ENCODE measurements around the gene BNC1. TPM values are rescaled to one million over a fixed set of nuclear protein-coding genes. Genes with fewer than 3 reads are reported as not detected.

Gene BNC1
- total RNA-seq, 1 donor from 2014 or later, result 13.7 TPM

GRCh38 chr15:83219026-83219425 lies 65.4 kb downstream of the BNC1 start:
- Histone ChIP-seq H3K4me3 (ENCODE audit: insufficient read depth, low read depth, low read length) (no peak overlapping the region), H3K79me2 (ENCODE audit: insufficient read depth, low read length) (no peaks in the 10 kb centered on the region), H3K27me3 (ENCODE audit: insufficient read depth, low read length) (no peaks in the 10 kb centered on the region), H3K36me3 (ENCODE audit: insufficient read depth, low read length) (no peaks in the 10 kb centered on the region), H4K20me1 (ENCODE audit: insufficient read depth, low read length) (no peaks in the 10 kb centered on the region), H3K27ac (ENCODE audit: low read depth, low read length) (no peak overlapping the region), H3K4me1 (ENCODE audit: insufficient read depth, low read length) (no peaks in the 10 kb centered on the region), H3K9ac (ENCODE audit: low read length) (no peak overlapping the region), H3K9me3 (ENCODE audit: insufficient read depth, low read depth, low read length) (no peaks in the 10 kb centered on the region), H2AFZ (ENCODE audit: low read depth, low read length) (no peak overlapping the region), H3K4me2 (ENCODE audit: low read length) (no peak overlapping the region)
- TF ChIP-seq CTCF (IDR thresholded peaks at IDR 0.05; ENCODE audit: insufficient read depth, low read depth, low read length) (no peak), EZH2 (IDR thresholded peaks at IDR 0.05; ENCODE audit: insufficient read depth, low read length) (no peak)
- Mint-ChIP-seq H3K27me3 (ENCODE audit: low read depth, unreplicated experiment) (peaks cover 3% of the 10 kb centered on the region), H3K9me3 (ENCODE audit: unreplicated experiment) (peaks cover 10% of the 10 kb centered on the region), H3K36me3 (ENCODE audit: low read depth, unreplicated experiment) (no peaks in the 10 kb centered on the region), H3K4me1 (ENCODE audit: low read depth, unreplicated experiment) (no peaks in the 10 kb centered on the region), H3K4me3 (ENCODE audit: unreplicated experiment) (no peak overlapping the region), H3K27ac (ENCODE audit: unreplicated experiment) (no peak overlapping the region)
- FAIRE-seq (no peak), DNase-seq (ENCODE audit: low read depth) (no peak)

GRCh38 chr15:83215306-83215705 lies 69.2 kb downstream of the BNC1 start:
- H3K4me1 Mint-ChIP-seq (ENCODE audit: low read depth, unreplicated experiment), result no peaks in the 10 kb centered on the region
- Histone ChIP-seq H3K9me3 (ENCODE audit: insufficient read depth, low read depth, low read length) (no peaks in the 10 kb centered on the region), H3K4me1 (ENCODE audit: insufficient read depth, low read length) (no peaks in the 10 kb centered on the region), H3K27me3 (ENCODE audit: insufficient read depth, low read length) (no peaks in the 10 kb centered on the region), H2AFZ (ENCODE audit: low read depth, low read length) (no peak overlapping the region), H3K27ac (ENCODE audit: low read depth, low read length) (no peak overlapping the region), H4K20me1 (ENCODE audit: insufficient read depth, low read length) (no peaks in the 10 kb centered on the region), H3K4me3 (ENCODE audit: insufficient read depth, low read depth, low read length) (no peak overlapping the region), H3K4me2 (ENCODE audit: low read length) (no peak overlapping the region), H3K79me2 (ENCODE audit: insufficient read depth, low read length) (no peaks in the 10 kb centered on the region), H3K9ac (ENCODE audit: low read length) (no peak overlapping the region), H3K36me3 (ENCODE audit: insufficient read depth, low read length) (no peaks in the 10 kb centered on the region)
- H3K36me3 Mint-ChIP-seq (ENCODE audit: low read depth, unreplicated experiment), result no peaks in the 10 kb centered on the region
- H3K27ac Mint-ChIP-seq (ENCODE audit: unreplicated experiment), result no peak overlapping the region
- no peak overlapping the region for H3K4me3 Mint-ChIP-seq (ENCODE audit: unreplicated experiment)
- H3K27me3 Mint-ChIP-seq (ENCODE audit: low read depth, unreplicated experiment), result no peaks in the 10 kb centered on the region
- peaks cover 3% of the 10 kb centered on the region for H3K9me3 Mint-ChIP-seq (ENCODE audit: unreplicated experiment)
- TF ChIP-seq EZH2 (IDR thresholded peaks at IDR 0.05; ENCODE audit: insufficient read depth, low read length) (no peak), CTCF (IDR thresholded peaks at IDR 0.05; ENCODE audit: insufficient read depth, low read depth, low read length) (no peak)
- FAIRE-seq (no peak), DNase-seq (ENCODE audit: low read depth) (no peak)

GRCh38 chr15:83210619-83211018 lies 73.8 kb downstream of the BNC1 start:
- DNase-seq (ENCODE audit: low read depth), result peak; percentile 68

More at GRCh38 chr15:83210619-83211018, 73.8 kb downstream of the BNC1 start:
- Histone ChIP-seq H3K4me1 (ENCODE audit: insufficient read depth, low read length) (peaks cover 2% of the 10 kb centered on the region), H3K9ac (ENCODE audit: low read length) (no peak overlapping the region), H3K27me3 (ENCODE audit: insufficient read depth, low read length) (no peaks in the 10 kb centered on the region), H3K4me3 (ENCODE audit: insufficient read depth, low read depth, low read length) (no peak overlapping the region), H3K79me2 (ENCODE audit: insufficient read depth, low read length) (peaks cover 17% of the 10 kb centered on the region), H2AFZ (ENCODE audit: low read depth, low read length) (no peak overlapping the region), H3K9me3 (ENCODE audit: insufficient read depth, low read depth, low read length) (no peaks in the 10 kb centered on the region), H3K27ac (ENCODE audit: low read depth, low read length) (no peak overlapping the region), H3K36me3 (ENCODE audit: insufficient read depth, low read length) (no peaks in the 10 kb centered on the region), H4K20me1 (ENCODE audit: insufficient read depth, low read length) (peaks cover 3% of the 10 kb centered on the region), H3K4me2 (ENCODE audit: low read length) (no peak overlapping the region)
- H3K36me3 Mint-ChIP-seq (ENCODE audit: low read depth, unreplicated experiment), result no peaks in the 10 kb centered on the region
- H3K27ac Mint-ChIP-seq (ENCODE audit: unreplicated experiment), result no peak overlapping the region
- no peaks in the 10 kb centered on the region for H3K27me3 Mint-ChIP-seq (ENCODE audit: low read depth, unreplicated experiment)
- no peak for TF ChIP-seq EZH2 (IDR thresholded peaks at IDR 0.05; ENCODE audit: insufficient read depth, low read length)
- no peak for TF ChIP-seq CTCF (IDR thresholded peaks at IDR 0.05; ENCODE audit: insufficient read depth, low read depth, low read length)
- H3K4me1 Mint-ChIP-seq (ENCODE audit: low read depth, unreplicated experiment), result no peaks in the 10 kb centered on the region
- FAIRE-seq, result no peak
- H3K4me3 Mint-ChIP-seq (ENCODE audit: unreplicated experiment), result no peak overlapping the region
- peaks cover 2% of the 10 kb centered on the region for H3K9me3 Mint-ChIP-seq (ENCODE audit: unreplicated experiment)

All from astrocyte (in vitro differentiated cells and primary cell).